ENCODE results near the gene CCR7.

CCR7 gene

DNA sequence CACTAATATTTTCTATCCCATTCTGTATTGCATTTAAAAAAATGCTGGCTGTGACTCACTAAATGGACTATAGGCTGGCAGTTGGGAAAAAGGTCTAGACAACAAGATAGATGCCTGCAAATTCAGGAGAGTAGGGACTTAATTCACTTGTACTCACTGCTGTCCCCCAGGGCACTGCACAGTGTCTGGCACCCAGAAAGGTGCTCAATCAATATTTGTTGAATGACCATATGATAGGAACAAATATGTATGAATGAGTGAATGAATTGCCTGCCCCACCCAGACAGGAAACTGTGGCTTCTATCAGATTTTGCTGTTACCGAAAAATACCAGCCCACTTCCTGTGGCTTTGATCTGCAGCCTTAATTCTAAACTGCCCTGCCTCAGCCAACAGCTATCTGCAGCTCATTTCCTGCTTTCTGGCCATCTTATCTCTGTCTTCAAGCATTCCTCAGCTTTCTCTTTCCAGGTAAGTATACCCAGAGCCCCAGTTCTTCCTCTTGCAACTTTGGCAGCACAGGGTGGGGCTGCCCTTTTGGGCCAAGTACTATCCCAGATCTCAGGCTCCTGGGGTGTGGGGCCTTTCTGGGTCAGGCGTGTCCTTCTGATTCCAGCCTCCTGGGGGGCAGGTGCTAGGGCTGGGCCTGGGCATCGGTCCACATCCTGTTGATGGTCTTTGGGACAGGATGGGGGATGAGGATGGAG, 48.5 kb downstream of the CCR7 start:
- no peak overlapping the region for H3K4me3 ChIP-seq (ENCODE audit: low read length)
- TF ChIP-seq, protein P1, sequence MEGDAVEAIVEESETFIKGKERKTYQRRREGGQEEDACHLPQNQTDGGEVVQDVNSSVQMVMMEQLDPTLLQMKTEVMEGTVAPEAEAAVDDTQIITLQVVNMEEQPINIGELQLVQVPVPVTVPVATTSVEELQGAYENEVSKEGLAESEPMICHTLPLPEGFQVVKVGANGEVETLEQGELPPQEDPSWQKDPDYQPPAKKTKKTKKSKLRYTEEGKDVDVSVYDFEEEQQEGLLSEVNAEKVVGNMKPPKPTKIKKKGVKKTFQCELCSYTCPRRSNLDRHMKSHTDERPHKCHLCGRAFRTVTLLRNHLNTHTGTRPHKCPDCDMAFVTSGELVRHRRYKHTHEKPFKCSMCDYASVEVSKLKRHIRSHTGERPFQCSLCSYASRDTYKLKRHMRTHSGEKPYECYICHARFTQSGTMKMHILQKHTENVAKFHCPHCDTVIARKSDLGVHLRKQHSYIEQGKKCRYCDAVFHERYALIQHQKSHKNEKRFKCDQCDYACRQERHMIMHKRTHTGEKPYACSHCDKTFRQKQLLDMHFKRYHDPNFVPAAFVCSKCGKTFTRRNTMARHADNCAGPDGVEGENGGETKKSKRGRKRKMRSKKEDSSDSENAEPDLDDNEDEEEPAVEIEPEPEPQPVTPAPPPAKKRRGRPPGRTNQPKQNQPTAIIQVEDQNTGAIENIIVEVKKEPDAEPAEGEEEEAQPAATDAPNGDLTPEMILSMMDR (IDR thresholded peaks at IDR 0.05; ENCODE audit: insufficient read depth, low read depth, low read length, missing control alignments), result no peak
- peak; percentile 44 for DNase-seq (ENCODE audit: low read depth)

DNA sequence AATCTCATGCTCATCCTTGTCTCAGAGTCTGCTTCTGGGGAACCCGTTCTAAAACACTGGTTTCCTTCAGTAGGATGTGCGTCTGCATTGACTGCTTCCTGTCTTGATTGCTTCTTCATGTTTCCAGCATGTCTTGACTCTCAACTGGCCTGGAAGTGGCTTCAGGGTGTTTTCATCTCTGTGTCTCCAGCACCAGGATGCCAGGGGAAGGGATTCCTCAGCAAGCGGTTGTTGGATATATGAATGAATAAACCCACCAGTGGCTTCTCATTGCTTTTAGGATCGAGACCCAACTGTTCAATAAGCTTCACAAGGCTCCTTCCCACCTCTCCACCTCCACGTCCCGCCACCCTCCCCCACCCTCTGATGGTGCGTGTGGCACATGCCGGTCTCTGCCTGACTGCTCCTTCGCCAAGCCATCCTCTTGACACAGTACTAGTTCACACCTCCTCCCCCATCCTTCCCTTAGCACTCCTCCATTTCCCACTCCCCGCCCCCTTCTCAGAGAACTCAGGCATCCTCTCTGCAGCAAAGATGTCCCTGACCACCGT, 49.7 kb downstream of the CCR7 start:
- no peak overlapping the region for H3K4me3 ChIP-seq (ENCODE audit: low read length)
- DNase-seq (ENCODE audit: low read depth), result no peak
- TF ChIP-seq, protein P1 (IDR thresholded peaks at IDR 0.05; ENCODE audit: insufficient read depth, low read depth, low read length, missing control alignments), result no peak

DNA sequence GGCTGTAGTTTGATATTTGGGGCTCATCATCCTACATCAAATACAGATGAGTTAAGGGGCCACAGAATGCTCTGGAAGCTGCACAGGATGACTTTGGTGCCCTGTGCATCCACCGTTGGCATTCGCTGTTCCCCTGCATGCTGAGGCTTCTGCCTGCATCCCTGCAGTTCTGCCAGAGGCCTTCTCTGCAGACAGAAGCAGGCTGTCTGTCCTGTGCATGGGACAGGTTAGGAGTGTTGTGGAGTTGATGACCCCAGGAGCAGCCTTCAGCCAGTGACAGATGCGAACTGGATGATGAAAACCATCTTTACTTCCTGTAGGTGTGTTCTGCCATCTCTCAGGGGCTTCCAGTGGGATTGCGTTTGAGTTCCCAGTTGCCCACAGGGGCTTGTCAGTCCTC, 50.3 kb downstream of the CCR7 start:
- no peak overlapping the region for H3K4me3 ChIP-seq (ENCODE audit: low read length)
- no peak for DNase-seq (ENCODE audit: low read depth)
- TF ChIP-seq, protein P1 (IDR thresholded peaks at IDR 0.05; ENCODE audit: insufficient read depth, low read depth, low read length, missing control alignments), result no peak

GRCh38 chr17:40514013-40514875, 51.0 kb downstream of the CCR7 start:
- TF ChIP-seq, protein P1 (IDR thresholded peaks at IDR 0.05; ENCODE audit: insufficient read depth, low read depth, low read length, missing control alignments), result no peak
- DNase-seq (ENCODE audit: low read depth), result no peak
- no peak overlapping the region for H3K4me3 ChIP-seq (ENCODE audit: low read length)

GRCh38 chr17:40511667-40512220, 53.5 kb downstream of the CCR7 start:
- no peak for DNase-seq (ENCODE audit: low read depth)
- TF ChIP-seq, protein P1 (IDR thresholded peaks at IDR 0.05; ENCODE audit: insufficient read depth, low read depth, low read length, missing control alignments), result no peak
- no peak overlapping the region for H3K4me3 ChIP-seq (ENCODE audit: low read length)

- TF ChIP-seq, protein P1 (IDR thresholded peaks at IDR 0.05; ENCODE audit: insufficient read depth, low read depth, low read length, missing control alignments), result no peak
- no peak overlapping the region for H3K4me3 ChIP-seq (ENCODE audit: low read length)
- no peak for DNase-seq (ENCODE audit: low read depth)
Measured at GRCh38 chr17:40511136-40511535, 54.1 kb downstream of the CCR7 start.
